Measurements from ENCODE around the gene OR6C68.

The OR6C68 gene

GRCh38 chr12:55501601-55502000 is 9.4 kb downstream of the OR6C68 start:
- no peaks in the 10 kb centered on the region for H3K9me2 ChIP-seq (replicated peaks; ENCODE audit: insufficient read depth, low read length)
- TF ChIP-seq EZH2 (optimal IDR thresholded peaks at IDR 0.05; ENCODE audit: low read depth, low read length) (no peak), EZH2phosphoT487 (IDR thresholded peaks at IDR 0.05; ENCODE audit: low read length) (no peak)

GRCh38 chr12:55515696-55516095 is 23.5 kb downstream of the OR6C68 start:
- Histone ChIP-seq H3K4me1 (ENCODE audit: low read length) (no peaks in the 10 kb centered on the region), H3K4me3 (ENCODE audit: low read length) (no peak overlapping the region), H3F3A (ENCODE audit: insufficient read depth, low read length) (no peaks in the 10 kb centered on the region), H3K27ac (ENCODE audit: low read length) (no peak overlapping the region), H3K4me2 (ENCODE audit: low read depth, low read length) (no peak overlapping the region), H4K20me1 (ENCODE audit: insufficient read depth, low read length) (no peaks in the 10 kb centered on the region), H3K9ac (ENCODE audit: low read length) (no peak overlapping the region), H3K79me2 (ENCODE audit: low read length) (no peaks in the 10 kb centered on the region), H3K9me3 (replicated peaks; ENCODE audit: insufficient read depth, low read length) (no peaks in the 10 kb centered on the region), H3K36me3 (replicated peaks; ENCODE audit: insufficient read depth, low read length) (no peaks in the 10 kb centered on the region), H3K9me2 (replicated peaks; ENCODE audit: insufficient read depth, low read length) (no peaks in the 10 kb centered on the region), H3K27me3 (replicated peaks; ENCODE audit: insufficient read depth, low read length) (no peaks in the 10 kb centered on the region), H2AFZ (ENCODE audit: low read length) (no peak overlapping the region)
- no peak for DNase-seq
- TF ChIP-seq EZH2 (optimal IDR thresholded peaks at IDR 0.05; ENCODE audit: low read depth, low read length) = no peak
- no peak for TF ChIP-seq EZH2phosphoT487 (IDR thresholded peaks at IDR 0.05; ENCODE audit: low read length)
- TF ChIP-seq CTCF (IDR thresholded peaks at IDR 0.05; ENCODE audit: low read length) = peak; percentile 21; the same call in 1 of the 2 replicates

More at GRCh38 chr12:55501601-55502000, 9.4 kb downstream of the OR6C68 start:
- Histone ChIP-seq H3K4me1 (ENCODE audit: low read length) (peaks cover 10% of the 10 kb centered on the region), H3K4me2 (ENCODE audit: low read depth, low read length) (no peak overlapping the region), H3K4me3 (ENCODE audit: low read length) (no peak overlapping the region), H3K9me3 (replicated peaks; ENCODE audit: insufficient read depth, low read length) (no peaks in the 10 kb centered on the region), H3K9ac (ENCODE audit: low read length) (no peak overlapping the region), H3K79me2 (ENCODE audit: low read length) (no peaks in the 10 kb centered on the region), H4K20me1 (ENCODE audit: insufficient read depth, low read length) (no peaks in the 10 kb centered on the region), H3K27me3 (replicated peaks; ENCODE audit: insufficient read depth, low read length) (no peaks in the 10 kb centered on the region), H3K36me3 (replicated peaks; ENCODE audit: insufficient read depth, low read length) (no peaks in the 10 kb centered on the region), H3F3A (ENCODE audit: insufficient read depth, low read length) (no peaks in the 10 kb centered on the region), H2AFZ (ENCODE audit: low read length) (no peak overlapping the region), H3K27ac (ENCODE audit: low read length) (no peak overlapping the region)
- no peak for DNase-seq

- H4K20me1 ChIP-seq (ENCODE audit: insufficient read depth, low read length) = no peaks in the 10 kb centered on the region
- H3K27ac ChIP-seq (ENCODE audit: low read length) = no peak overlapping the region
- H3K4me2 ChIP-seq (ENCODE audit: low read depth, low read length) = no peak overlapping the region
- H3K9ac ChIP-seq (ENCODE audit: low read length) = no peak overlapping the region
- no peak for DNase-seq
- H3K27me3 ChIP-seq (replicated peaks; ENCODE audit: insufficient read depth, low read length) = no peaks in the 10 kb centered on the region
- no peak overlapping the region for H3K4me3 ChIP-seq (ENCODE audit: low read length)
- no peaks in the 10 kb centered on the region for H3K36me3 ChIP-seq (replicated peaks; ENCODE audit: insufficient read depth, low read length)
- no peaks in the 10 kb centered on the region for H3K79me2 ChIP-seq (ENCODE audit: low read length)
- no peaks in the 10 kb centered on the region for H3F3A ChIP-seq (ENCODE audit: insufficient read depth, low read length)
- TF ChIP-seq EZH2phosphoT487 (IDR thresholded peaks at IDR 0.05; ENCODE audit: low read length) (no peak), EZH2 (optimal IDR thresholded peaks at IDR 0.05; ENCODE audit: low read depth, low read length) (no peak), CTCF (IDR thresholded peaks at IDR 0.05; ENCODE audit: low read length) (no peak)
- no peaks in the 10 kb centered on the region for H3K9me3 ChIP-seq (replicated peaks; ENCODE audit: insufficient read depth, low read length)
- H2AFZ ChIP-seq (ENCODE audit: low read length) = no peak overlapping the region
- no peaks in the 10 kb centered on the region for H3K9me2 ChIP-seq (replicated peaks; ENCODE audit: insufficient read depth, low read length)
- no peaks in the 10 kb centered on the region for H3K4me1 ChIP-seq (ENCODE audit: low read length)
These were observed 24.2 kb downstream of the OR6C68 start for GRCh38 chr12:55516391-55516790.
